Endothelial cell of umbilical vein (primary cell): ENCODE results near the gene NKD1. TPM values are rescaled to one million over a fixed set of nuclear protein-coding genes. Genes with fewer than 3 reads are reported as not detected.

Experiments used
- BruUV-seq: library from RNA; stranded (reverse); fragments of 400-500 nt; replicated peaks from 2 replicates; lab custom pipeline; 2021; lab: Mats Ljungman, UMichigan
- CTCF ChIA-PET: fragments of 300-600, 350-600 bp; sonication (Branson Sonifier 250); formaldehyde crosslinking; loops from one replicate; lab custom pipeline; 2021; ENCODE audit warnings: antibody characterized with exemption, inconsistent platforms; lab: Charles Lee
- POLR2A ChIA-PET: fragments of 300-600, 350-600 bp; sonication (Branson Sonifier 250); formaldehyde crosslinking; loops from one replicate; lab custom pipeline; 2021; ENCODE audit warnings: antibody characterized with exemption, inconsistent platforms; lab: Charles Lee
- DNase-seq: peaks from one replicate; pipeline ENCODE4 v3.0.0-alpha.2; 2011; ENCODE audit warnings: low read depth, low spot score
- FAIRE-seq: peaks from 2 replicates; lab custom pipeline; 2011; peaks lifted over from hg19 to GRCh38; lab: Jason Lieb, UNC
- H2AFZ ChIP-seq: 2 replicates; pipeline ENCODE4 v1.6.0; 2012; ENCODE audit warnings: low read depth, low read length, control low read depth, inconsistent platforms
- H3K27ac ChIP-seq: 2 replicates; pipeline ENCODE4 v1.5.1; 2011; ENCODE audit warnings: low read depth, mild to moderate bottlenecking, control low read depth, low read length, moderate library complexity; ENCODE audit not compliant: insufficient read depth
- H3K27me3 ChIP-seq, 2 experiments: 2 replicates each; pipeline versions ENCODE4 v1.6.0 to v1.6.1; 2011; ENCODE audit warnings: low read length in 2 of 2, mixed read lengths in 1 of 2; ENCODE audit not compliant: control insufficient read depth in 2 of 2, insufficient read depth in 2 of 2
- H3K36me3 ChIP-seq, 2 experiments: 2 replicates in 1 of 2; 3 replicates in 1 of 2; pipeline ENCODE4 v1.5.1; 2011; ENCODE audit warnings: low read length in 2 of 2, mild to moderate bottlenecking in 1 of 2, moderate library complexity in 1 of 2; ENCODE audit not compliant: control insufficient read depth in 2 of 2, insufficient read depth in 2 of 2; ENCODE audit errors: extremely low read depth in 1 of 2
- H3K4me1 ChIP-seq: 3 replicates; pipeline ENCODE4 v1.5.1; 2011; ENCODE audit warnings: mild to moderate bottlenecking, low read length; ENCODE audit not compliant: control insufficient read depth, insufficient read depth; ENCODE audit errors: extremely low read depth
- H3K4me2 ChIP-seq: 2 replicates; pipeline ENCODE4 v1.6.1; 2011; ENCODE audit warnings: low read length, control low read depth, mixed read lengths; ENCODE audit not compliant: insufficient read depth
- H3K4me3 ChIP-seq, 3 experiments: fragments of 200-600 bp in 1 of 3; sonication (generic), shearing (Covaris generic) in 1 of 3; replicated peaks in 1 of 3; 2 replicates each; pipeline ENCODE4 v1.5.1; 2011 to 2016; ENCODE audit warnings: control low read depth in 3 of 3, low read length in 3 of 3, mild to moderate bottlenecking in 2 of 3, inconsistent platforms in 1 of 3, low read depth in 1 of 3, moderate library complexity in 1 of 3; ENCODE audit not compliant: insufficient read depth in 1 of 3
- H3K79me2 ChIP-seq: 2 replicates; pipeline ENCODE4 v1.6.0; 2012; ENCODE audit warnings: low read length, inconsistent platforms; ENCODE audit not compliant: control insufficient read depth, insufficient read depth
- H3K9ac ChIP-seq: replicated peaks from 2 replicates; pipeline ENCODE3; 2011; ENCODE audit warnings: low read length, control low read depth; ENCODE audit not compliant: insufficient read depth; ENCODE audit errors: extremely low read depth
- H3K9me1 ChIP-seq: replicated peaks from 3 replicates; pipeline ENCODE4 v1.6.0; 2011; ENCODE audit warnings: mild to moderate bottlenecking, low read length; ENCODE audit not compliant: control insufficient read depth, insufficient read depth; ENCODE audit errors: extremely low read depth
- H3K9me3 ChIP-seq: replicated peaks from 2 replicates; pipeline ENCODE4 v1.5.1; 2012; ENCODE audit warnings: low read length, inconsistent platforms; ENCODE audit not compliant: control insufficient read depth, insufficient read depth
- H4K20me1 ChIP-seq: replicated peaks from 2 replicates; pipeline ENCODE3; 2011; ENCODE audit warnings: mild to moderate bottlenecking, low read length; ENCODE audit not compliant: control insufficient read depth, insufficient read depth; ENCODE audit errors: extremely low read depth
- EZH2 ChIP-seq: IDR thresholded peaks from 2 replicates; pipeline ENCODE4 v1.6.1; 2012; ENCODE audit warnings: borderline replicate concordance, low read depth, mild to moderate bottlenecking, moderate library complexity, low read length, inconsistent platforms; ENCODE audit not compliant: severe bottlenecking
- FOS ChIP-seq: IDR thresholded peaks from 2 replicates; pipeline ENCODE4 v1.6.1; 2011; ENCODE audit warnings: mild to moderate bottlenecking, low read length, moderate library complexity, borderline replicate concordance; ENCODE audit not compliant: insufficient read depth
- GATA2 ChIP-seq: IDR thresholded peaks from 2 replicates; pipeline ENCODE4 v1.7.0; 2011; ENCODE audit warnings: low read depth, mild to moderate bottlenecking, moderate library complexity, mixed read lengths, low read length; ENCODE audit not compliant: insufficient read length, insufficient read depth
- JUN ChIP-seq: IDR thresholded peaks from 2 replicates; pipeline ENCODE4 v1.6.1; 2011; ENCODE audit warnings: borderline replicate concordance, low read depth; ENCODE audit not compliant: insufficient read length, insufficient read depth
- MYC ChIP-seq: IDR thresholded peaks from one replicate; pipeline ENCODE4 v1.6.1; 2011; ENCODE audit warnings: mild to moderate bottlenecking, low read depth, low read length
- POLR2AphosphoS5 ChIP-seq: IDR thresholded peaks from 2 replicates; pipeline ENCODE4 v1.6.1; 2012; ENCODE audit warnings: low read depth, mild to moderate bottlenecking, control low read depth, low read length, moderate library complexity; ENCODE audit not compliant: insufficient read depth
- dilution Hi-C: fragments of 300-500 bp; cut with MboI; formaldehyde crosslinking; loops from one replicate; pipeline ENCODE4 v1.15.0; 2019; ENCODE audit warnings: low sequenced_read_pairs; ENCODE audit not compliant: extremely low pct_ligation_motif_present
- intact Hi-C: fragments of 100-400 bp; cut with micrococcal nuclease; formaldehyde crosslinking; loops from one replicate; pipeline ENCODE4 v1.10.0; 2022
- polyA plus RNA-seq, 4 experiments: library from polyadenylated mRNA; depleted of rRNA in 3 of 4; stranded (reverse) in 3 of 4; unstranded in 1 of 4; fragments of >200 nt; gene quantifications; 2 replicates each; pipeline versions ENCODE4 v1.2.1 to v1.2.3, GENCODE V29; 2011 to 2012; ENCODE audit warnings: missing spikeins in 1 of 4
- total RNA-seq: library from RNA; stranded (reverse); gene quantifications from 2 replicates; pipeline ENCODE4 v1.2.3, GENCODE V29; 2021
- TF ChIP-seq, protein P1 (sequence below), 2 donors: IDR thresholded peaks; 1 replicate in 1 of 2; 2 replicates in 1 of 2; pipeline ENCODE4 v1.5.1; 2011; ENCODE audit warnings: low read length in 2 of 2, mild to moderate bottlenecking in 2 of 2, moderate library complexity in 2 of 2, control low read depth in 1 of 2, inconsistent platforms in 1 of 2, low read depth in 1 of 2; ENCODE audit not compliant: insufficient read depth in 1 of 2; ENCODE audit errors: extremely low read depth in 1 of 2
- TF ChIP-seq, protein P2 (sequence below): IDR thresholded peaks from 2 replicates; pipeline ENCODE4 v1.6.1; 2011; ENCODE audit not compliant: insufficient read depth, insufficient read length

The NKD1 gene
- total and polyA plus RNA-seq, 2 donors (not counting 3 experiments of a cell fraction or from before 2014, with no cell fraction given), result not detected

DNA sequence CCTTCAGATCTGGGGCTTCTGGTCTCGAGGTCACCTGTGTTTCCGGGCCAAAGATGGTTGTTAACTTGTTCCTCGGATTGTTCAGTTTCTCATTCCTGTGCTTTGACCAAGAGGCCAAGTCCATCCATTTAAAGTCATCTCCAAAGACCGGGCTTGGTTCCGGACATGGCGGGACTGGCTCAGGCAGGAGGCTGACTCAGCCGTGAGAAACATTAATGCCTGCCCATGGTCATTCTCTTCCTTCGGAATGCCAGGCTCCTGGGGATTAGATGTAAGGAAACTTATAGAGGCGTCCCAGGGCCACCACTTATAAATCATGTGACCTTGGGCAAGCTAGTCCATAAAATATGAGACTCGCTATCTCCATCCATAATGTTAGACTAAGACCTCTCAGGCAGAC lies 13.6 kb upstream of the NKD1 start:
- H3K36me3 ChIP-seq, result no peaks in the 10 kb centered on the region
- H2AFZ ChIP-seq, result no peak overlapping the region
- dilution Hi-C loops (no loop called here), intact Hi-C loops (no loop called here)
- no peak overlapping the region for H3K27ac ChIP-seq
- no peak for TF ChIP-seq GATA2
- TF ChIP-seq, protein P1, sequence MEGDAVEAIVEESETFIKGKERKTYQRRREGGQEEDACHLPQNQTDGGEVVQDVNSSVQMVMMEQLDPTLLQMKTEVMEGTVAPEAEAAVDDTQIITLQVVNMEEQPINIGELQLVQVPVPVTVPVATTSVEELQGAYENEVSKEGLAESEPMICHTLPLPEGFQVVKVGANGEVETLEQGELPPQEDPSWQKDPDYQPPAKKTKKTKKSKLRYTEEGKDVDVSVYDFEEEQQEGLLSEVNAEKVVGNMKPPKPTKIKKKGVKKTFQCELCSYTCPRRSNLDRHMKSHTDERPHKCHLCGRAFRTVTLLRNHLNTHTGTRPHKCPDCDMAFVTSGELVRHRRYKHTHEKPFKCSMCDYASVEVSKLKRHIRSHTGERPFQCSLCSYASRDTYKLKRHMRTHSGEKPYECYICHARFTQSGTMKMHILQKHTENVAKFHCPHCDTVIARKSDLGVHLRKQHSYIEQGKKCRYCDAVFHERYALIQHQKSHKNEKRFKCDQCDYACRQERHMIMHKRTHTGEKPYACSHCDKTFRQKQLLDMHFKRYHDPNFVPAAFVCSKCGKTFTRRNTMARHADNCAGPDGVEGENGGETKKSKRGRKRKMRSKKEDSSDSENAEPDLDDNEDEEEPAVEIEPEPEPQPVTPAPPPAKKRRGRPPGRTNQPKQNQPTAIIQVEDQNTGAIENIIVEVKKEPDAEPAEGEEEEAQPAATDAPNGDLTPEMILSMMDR (IDR thresholded peaks at IDR 0.05; ENCODE audit: extremely low read depth in 1 of 2, insufficient read depth in 1 of 2, low read depth in 1 of 2, low read length in 2 of 2), result no peak
- no peak for TF ChIP-seq EZH2
- no peak for TF ChIP-seq MYC
- no peak for TF ChIP-seq POLR2AphosphoS5
- TF ChIP-seq JUN, result no peak
- TF ChIP-seq FOS, result no peak
- TF ChIP-seq, protein P2, sequence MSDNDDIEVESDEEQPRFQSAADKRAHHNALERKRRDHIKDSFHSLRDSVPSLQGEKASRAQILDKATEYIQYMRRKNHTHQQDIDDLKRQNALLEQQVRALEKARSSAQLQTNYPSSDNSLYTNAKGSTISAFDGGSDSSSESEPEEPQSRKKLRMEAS, result no peak
- no peaks in the 10 kb centered on the region for H3K79me2 ChIP-seq
- no peak overlapping the region for H3K9ac ChIP-seq
- H3K27me3 ChIP-seq, result no peaks in the 10 kb centered on the region
- ChIA-PET POLR2A (no interaction called here), CTCF (no interaction called here)
- no peaks in the 10 kb centered on the region for H3K9me1 ChIP-seq
- DNase-seq, result no peak
- H3K4me2 ChIP-seq, result no peak overlapping the region
- H3K4me3 ChIP-seq, result no peak overlapping the region
- no peak for FAIRE-seq
- H3K9me3 ChIP-seq, result no peaks in the 10 kb centered on the region
- no TSS peak for BruUV-seq
- H4K20me1 ChIP-seq, result no peaks in the 10 kb centered on the region
- H3K4me1 ChIP-seq, result no peaks in the 10 kb centered on the region
